Pancreas (tissue), 10 donors: ENCODE measurements around the gene PEX7. TPM values are rescaled to one million over a fixed set of nuclear protein-coding genes. Genes with fewer than 3 reads are reported as not detected.
A peak's percentile ranks its signal among the peaks of the same experiment; 100 is the strongest.

Experiments used
- ATAC-seq, 4 donors: fragments of 200-7000 bp; cut with Tn5 transposase; one replicate each; pipeline versions ENCODE4 v1.8.0 to v1.9.1; 2020; ENCODE audit warnings: mild to moderate bottlenecking in 4 of 4, moderate library complexity in 4 of 4
- DNase-seq, 6 donors: peaks; one replicate each; pipeline ENCODE4 v3.0.0-alpha.2; 2020
- FAIRE-seq: peaks from 2 replicates; lab custom pipeline; 2012; peaks lifted over from hg19 to GRCh38; lab: Jason Lieb, UNC
- H3K27ac ChIP-seq, 4 donors: fragments of 200-600 bp; sonication (generic); 1 replicate in 3 of 4; 2 replicates in 1 of 4; pipeline versions ENCODE4 v1.5.0 to v1.8.0; 2020
- H3K27me3 ChIP-seq, 4 donors: fragments of 200-600 bp; one replicate each; pipeline ENCODE4 v1.8.0; 2021
- H3K36me3 ChIP-seq, 3 donors: fragments of 200-600 bp; sonication (generic) in 1 of 3; one replicate each; pipeline versions ENCODE4 v1.5.0 to v1.8.0; 2020 to 2021
- H3K4me1 ChIP-seq, 3 donors: fragments of 200-600 bp; one replicate each; pipeline ENCODE4 v1.8.0; 2021
- H3K4me3 ChIP-seq, 4 donors: fragments of 200-600 bp; sonication (generic) in 2 of 4; one replicate each; pipeline versions ENCODE4 v1.5.0 to v1.8.0; 2020 to 2021
- H3K9me3 ChIP-seq, 4 donors: fragments of 200-600 bp; one replicate each; pipeline ENCODE4 v1.8.0; 2021
- CTCF ChIP-seq, 4 donors: fragments of 200-600 bp; sonication (generic) in 3 of 4; IDR thresholded peaks; one replicate each; pipeline versions ENCODE4 v1.5.0 to v1.8.0; 2021; ENCODE audit warnings: antibody characterized with exemption in 4 of 4
- WGBS, 2 donors: extraction: QIAGEN DNeasy Blood & Tissue Kit; methylation state at CpG; one replicate each; pipeline ENCODE4 v1.1.7; 2013; 5-methylcytosine and 5-hydroxymethylcytosine counted together
- intact Hi-C, 3 donors: fragments of 100-400 bp; cut with DNase I; formaldehyde crosslinking; loops; one replicate each; pipeline versions ENCODE4 v1.11.1 to v1.14.2; 2022
- polyA plus RNA-seq, 2 donors: library from polyadenylated mRNA; stranded (reverse); fragments of 200-250 nt; gene quantifications; one replicate each; pipeline ENCODE4 v1.2.3, GENCODE V29; 2013
- total RNA-seq, 6 donors: library from RNA; stranded (reverse); fragmentation: NEBNext Ultra II Directional in 4 of 6; extraction: Animal tissue kit (Norgen Biotek cat#: 25700) in 4 of 6; gene quantifications; one replicate each; pipeline versions ENCODE4 v1.2.1 to v1.2.4, GENCODE V29; 2021 to 2023
- donor health status: healthy with polysubstance abuse.
- donor health status: DM: no; HTN: no; CAD: no; lungs with moderate emphysema.
- donor health status: DM: no; HTN: no; CAD: no.
- donor health status: control.
- donor health status: control.
- donor health status: Bipolar disorder and iron deficiency.
- donor health status: DM: yes; HTN: yes; CAD: no.
- donor health status: DM: no; HTN: no; CAD: no.
- donor health status: DM: no; HTN: no; CAD: no.
- donor health status: DM: yes; HTN: yes; CAD: no.

PEX7 gene
- total and polyA plus RNA-seq, 8 donors: 3.9 to 9.3 (median 6.8) TPM

DNA sequence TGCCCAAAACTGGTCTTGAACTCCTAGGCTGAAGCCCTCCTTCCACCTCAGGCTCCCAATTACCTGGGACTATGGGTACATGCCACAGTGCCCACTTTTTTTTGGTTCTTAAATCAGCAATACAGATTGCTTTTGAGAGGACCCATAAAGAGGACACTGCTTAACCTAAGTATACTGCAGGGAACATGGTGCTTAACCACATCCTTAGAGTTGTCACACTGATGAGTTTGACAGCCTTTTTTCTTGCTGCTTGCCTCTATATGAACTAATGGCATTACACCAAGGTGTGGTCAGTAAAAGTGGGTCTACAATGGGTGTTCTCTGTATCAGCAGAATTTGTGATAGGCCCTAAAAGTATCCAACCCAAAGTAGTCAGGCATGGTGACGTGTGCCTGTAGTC is 92.6 kb downstream of the PEX7 start:
- no peaks in the 10 kb centered on the region for H3K4me1 ChIP-seq
- H3K9me3 ChIP-seq: no peaks in the 10 kb centered on the region
- H3K27me3 ChIP-seq: peaks cover 0 to 4% (median under 1%) of the 10 kb centered on the region in 4 donors
- DNase-seq: no peak
- intact Hi-C loops: no loop called here
- H3K27ac ChIP-seq: no peak overlapping the region
- TF ChIP-seq CTCF (IDR thresholded peaks at IDR 0.05): no peak
- H3K4me3 ChIP-seq: no peak overlapping the region
- no peak for ATAC-seq
- 93 to 100% methylated on average over 1 of the region's 1 CpG for WGBS, 2 donors
- FAIRE-seq: no peak
- H3K36me3 ChIP-seq: no peaks in the 10 kb centered on the region

- H3K27ac ChIP-seq: no peak overlapping the region
- intact Hi-C loops: no loop called here
- FAIRE-seq (no peak), ATAC-seq (no peak), DNase-seq (no peak)
- WGBS, 2 donors: 85 to 88% methylated on average over 3 of the region's 3 CpGs
- peaks cover 0 to 9% (median 7%) of the 10 kb centered on the region in 3 donors for H3K4me1 ChIP-seq
- H3K4me3 ChIP-seq: no peak overlapping the region
- no peaks in the 10 kb centered on the region for H3K36me3 ChIP-seq
- peaks cover 0 to 4% (median 1%) of the 10 kb centered on the region in 4 donors for H3K27me3 ChIP-seq
- no peak for TF ChIP-seq CTCF (IDR thresholded peaks at IDR 0.05)
- H3K9me3 ChIP-seq: no peaks in the 10 kb centered on the region
Measured at GRCh38 chr6:136918706-136919105, 96.3 kb downstream of the PEX7 start.

- FAIRE-seq (no peak), ATAC-seq (no peak), DNase-seq (no peak)
- no peaks in the 10 kb centered on the region for H3K9me3 ChIP-seq
- peaks cover 0 to 9% (median 7%) of the 10 kb centered on the region in 3 donors for H3K4me1 ChIP-seq
- peak overlapping the region in 2 of 4 donors; percentile 7 to 69 for H3K4me3 ChIP-seq
- no peaks in the 10 kb centered on the region for H3K36me3 ChIP-seq
- WGBS, 2 donors: 41 to 50% methylated on average over 6 of the region's 6 CpGs
- intact Hi-C loops: no loop called here
- H3K27ac ChIP-seq: no peak overlapping the region
- H3K27me3 ChIP-seq: peaks cover 0 to 4% (median 1%) of the 10 kb centered on the region in 4 donors
- TF ChIP-seq CTCF (IDR thresholded peaks at IDR 0.05): no peak
Measured at GRCh38 chr6:136920216-136920615, 97.8 kb downstream of the PEX7 start.

DNA sequence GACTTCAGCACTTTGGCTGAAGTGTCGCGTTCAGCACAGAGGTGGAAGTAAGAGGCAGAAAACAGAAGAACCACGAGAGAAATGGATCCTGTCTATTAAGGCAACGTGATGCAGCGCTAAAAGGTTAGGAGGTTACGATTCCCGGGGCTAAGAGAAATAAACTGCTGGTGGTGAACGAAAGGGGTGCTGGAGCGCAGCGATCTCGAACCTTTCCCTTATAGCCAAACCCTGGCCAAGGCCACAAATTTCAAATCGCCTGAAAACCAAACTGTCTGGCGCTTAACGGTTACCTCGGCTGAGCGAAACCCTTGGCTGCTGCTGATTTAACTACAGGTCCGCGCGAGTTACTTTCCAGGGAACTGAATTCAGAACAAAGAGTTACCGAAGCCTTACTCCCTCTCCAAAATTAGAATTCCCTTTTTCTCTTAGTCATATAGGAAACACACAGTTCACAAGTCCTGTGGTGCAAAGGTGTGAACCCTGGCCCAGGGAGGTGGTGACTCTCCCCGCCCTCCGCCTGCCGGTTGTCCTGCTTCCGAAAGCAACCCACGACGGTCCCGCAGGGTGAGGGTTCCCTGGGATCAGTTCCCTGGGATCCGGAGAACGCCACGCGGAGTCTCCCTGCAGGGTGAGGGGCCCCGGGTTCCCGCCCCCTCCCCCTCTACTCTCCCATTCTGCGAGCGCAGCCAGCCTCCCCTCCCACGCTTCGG is 98.4 kb downstream of the PEX7 start:
- peak in 3 of 6 donors; percentile 23 to 66 (median 25) for DNase-seq
- peaks cover 0 to 4% (median 1%) of the 10 kb centered on the region in 4 donors for H3K27me3 ChIP-seq
- H3K9me3 ChIP-seq: no peaks in the 10 kb centered on the region
- intact Hi-C loops: no loop called here
- H3K4me3 ChIP-seq: peak overlapping the region; percentile 16 to 69 (median 43)
- peaks cover 0 to 9% (median 7%) of the 10 kb centered on the region in 3 donors for H3K4me1 ChIP-seq
- H3K27ac ChIP-seq: no peak overlapping the region
- no peak for FAIRE-seq
- no peak for TF ChIP-seq CTCF (IDR thresholded peaks at IDR 0.05)
- WGBS, 2 donors: 4 to 5% methylated on average over 36 to 37 of the region's 37 CpGs
- peak; percentile 37 to 63 (median 46) for ATAC-seq
- H3K36me3 ChIP-seq: no peaks in the 10 kb centered on the region
